Measurements from ENCODE around the gene ALG1L2.
"Not testable (repeated sequence)": the region's sequence is repeated elsewhere in the genome, so short reads cannot be mapped to it uniquely, and the experiment has no call there.

The ALG1L2 gene

GRCh38 chr3:130081351-130081881, at the start of gene ALG1L2:
TSS of gene ALG1L2 (plus strand) at chr3:130081831. CDS start at chr3:130082017, 186 bp downstream.
- no peak for DNase-seq

GRCh38 chr3:130037126-130037815, 44.4 kb upstream of the ALG1L2 start:
- not testable (repeated sequence) for DNase-seq

- not testable (repeated sequence) for DNase-seq
Observed at GRCh38 chr3:130042736-130043135, 38.9 kb upstream of the ALG1L2 start.

GRCh38 chr3:130043658-130044057, 38.0 kb upstream of the ALG1L2 start:
- DNase-seq, result not testable (repeated sequence)

GRCh38 chr3:130044370-130044769, 37.3 kb upstream of the ALG1L2 start:
- DNase-seq, result no peak

GRCh38 chr3:130048726-130049125, 32.9 kb upstream of the ALG1L2 start:
- DNase-seq, result no peak

- not testable (repeated sequence) for DNase-seq
Observed at GRCh38 chr3:130052366-130052765, 29.3 kb upstream of the ALG1L2 start.

GRCh38 chr3:130052965-130053364, 28.7 kb upstream of the ALG1L2 start:
- DNase-seq, result not testable (repeated sequence)

GRCh38 chr3:130057536-130058266, 23.9 kb upstream of the ALG1L2 start:
- DNase-seq, result not testable (repeated sequence)

- DNase-seq, result not testable (repeated sequence)
Observed at GRCh38 chr3:130058267-130058657, 23.4 kb upstream of the ALG1L2 start.

GRCh38 chr3:130058716-130059115, 22.9 kb upstream of the ALG1L2 start:
- DNase-seq, result not testable (repeated sequence)

GRCh38 chr3:130059162-130059561, 22.5 kb upstream of the ALG1L2 start:
- DNase-seq, result not testable (repeated sequence)

- DNase-seq, result no peak
Observed at GRCh38 chr3:130073582-130073981, 8.0 kb upstream of the ALG1L2 start.

GRCh38 chr3:130077636-130078035, 4.0 kb upstream of the ALG1L2 start:
- no peak for DNase-seq

GRCh38 chr3:130083363-130084090, 1.9 kb downstream of the ALG1L2 start:
- DNase-seq, result not testable (repeated sequence)

- no peak for DNase-seq
Observed at GRCh38 chr3:130084436-130084980, 2.9 kb downstream of the ALG1L2 start.

GRCh38 chr3:130085881-130086280, 4.2 kb downstream of the ALG1L2 start:
- no peak for DNase-seq

GRCh38 chr3:130086628-130087027, 5.0 kb downstream of the ALG1L2 start:
- not testable (repeated sequence) for DNase-seq

GRCh38 chr3:130088061-130088460, 6.4 kb downstream of the ALG1L2 start:
- DNase-seq, result no peak

GRCh38 chr3:130090681-130091080, 9.1 kb downstream of the ALG1L2 start:
- DNase-seq, result not testable (repeated sequence)

- DNase-seq, result no peak
Observed at GRCh38 chr3:130091958-130092357, 10.3 kb downstream of the ALG1L2 start.

GRCh38 chr3:130093741-130094391, 12.2 kb downstream of the ALG1L2 start:
- peak; percentile 45 for DNase-seq
